CD4-positive, alpha-beta T cell treated with Interleukin-15 for 1 hour (primary cell): ENCODE data around the gene DIPK2B.

ENCODE experiments used
- DNase-seq: peaks from one replicate; pipeline ENCODE4 v3.0.0-alpha.2; 2020

Gene DIPK2B

GRCh38 chrX:45157647-45158046 lies 43.0 kb downstream of the DIPK2B start:
- DNase-seq = no peak

- DNase-seq = no peak
Measured at GRCh38 chrX:45154462-45154861, 46.2 kb downstream of the DIPK2B start.

DNA sequence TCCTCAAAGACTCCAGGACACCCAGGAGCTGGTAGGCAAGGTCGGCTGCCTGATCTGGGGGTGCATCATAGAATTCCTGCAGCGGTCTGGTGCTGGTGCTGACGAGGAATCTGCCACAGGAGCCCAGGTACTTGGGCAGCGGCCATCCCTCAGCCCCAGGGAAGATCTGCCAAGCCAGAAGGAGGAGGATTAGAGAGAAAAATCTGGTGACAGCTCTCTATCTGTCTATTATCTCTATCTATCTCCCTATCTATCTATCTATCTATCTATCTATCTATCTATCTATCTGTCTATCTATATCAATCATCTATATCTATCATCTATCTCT lies 46.7 kb downstream of the DIPK2B start:
- no peak for DNase-seq
